GM18868 (cell line): ENCODE measurements around the gene RPH3AL.

Experiments
- ATAC-seq: cut with Tn5 transposase; IDR thresholded peaks from one replicate; pipeline ENCODE4 v1.9.1; 2021; ENCODE audit warnings: mild to moderate bottlenecking, moderate library complexity; ENCODE audit not compliant: unreplicated experiment

Gene RPH3AL

GRCh38 chr17:303168-303567 is 49.4 kb downstream of the RPH3AL start:
- ATAC-seq: no peak

- ATAC-seq: no peak
These were observed 50.3 kb downstream of the RPH3AL start for GRCh38 chr17:302300-302698.

GRCh38 chr17:301681-302299 is 50.8 kb downstream of the RPH3AL start:
- no peak for ATAC-seq

- ATAC-seq: no peak
These were observed 51.7 kb downstream of the RPH3AL start for GRCh38 chr17:300881-301280.

GRCh38 chr17:299546-299945 is 53.1 kb downstream of the RPH3AL start:
- no peak for ATAC-seq

- no peak for ATAC-seq
These were observed 53.7 kb downstream of the RPH3AL start for GRCh38 chr17:298791-299450.

- no peak for ATAC-seq
These were observed 54.8 kb downstream of the RPH3AL start for GRCh38 chr17:297758-298157.

GRCh38 chr17:296906-297690 is 55.5 kb downstream of the RPH3AL start:
- no peak for ATAC-seq

GRCh38 chr17:296379-296778 is 56.2 kb downstream of the RPH3AL start:
- no peak for ATAC-seq

- ATAC-seq: no peak
These were observed 59.9 kb downstream of the RPH3AL start for GRCh38 chr17:292531-293382.

GRCh38 chr17:292016-292415 is 60.6 kb downstream of the RPH3AL start:
- ATAC-seq: no peak

- no peak for ATAC-seq
These were observed 61.0 kb downstream of the RPH3AL start for GRCh38 chr17:291587-291986.

GRCh38 chr17:290626-291025 is 62.0 kb downstream of the RPH3AL start:
- no peak for ATAC-seq

GRCh38 chr17:290121-290521 is 62.5 kb downstream of the RPH3AL start:
- no peak for ATAC-seq

GRCh38 chr17:289409-289808 is 63.2 kb downstream of the RPH3AL start:
- no peak for ATAC-seq

GRCh38 chr17:288802-289356 is 63.7 kb downstream of the RPH3AL start:
- no peak for ATAC-seq

- ATAC-seq: no peak
These were observed 66.0 kb downstream of the RPH3AL start for GRCh38 chr17:286571-286970.

- no peak for ATAC-seq
These were observed 66.7 kb downstream of the RPH3AL start for GRCh38 chr17:285751-286422.

- ATAC-seq: no peak
These were observed 67.8 kb downstream of the RPH3AL start for GRCh38 chr17:284676-285355.
